Lower leg skin (tissue), 3 donors: ENCODE measurements around the gene CD69.

Source experiments
- POLR2A ChIP-seq, 2 donors: fragments of 450-650 bp; IDR thresholded peaks; one replicate each; pipeline ENCODE4 v1.6.1; 2016 to 2017; ENCODE audit warnings: antibody characterized with exemption in 2 of 2, mild to moderate bottlenecking in 1 of 2, moderate library complexity in 1 of 2
- TF ChIP-seq, protein P1 (sequence below), 3 donors: fragments of 450-650 bp; IDR thresholded peaks; one replicate each; pipeline ENCODE4 v1.5.1; 2016; ENCODE audit warnings: antibody characterized with exemption in 3 of 3, mild to moderate bottlenecking in 3 of 3, moderate library complexity in 2 of 3

DNA sequence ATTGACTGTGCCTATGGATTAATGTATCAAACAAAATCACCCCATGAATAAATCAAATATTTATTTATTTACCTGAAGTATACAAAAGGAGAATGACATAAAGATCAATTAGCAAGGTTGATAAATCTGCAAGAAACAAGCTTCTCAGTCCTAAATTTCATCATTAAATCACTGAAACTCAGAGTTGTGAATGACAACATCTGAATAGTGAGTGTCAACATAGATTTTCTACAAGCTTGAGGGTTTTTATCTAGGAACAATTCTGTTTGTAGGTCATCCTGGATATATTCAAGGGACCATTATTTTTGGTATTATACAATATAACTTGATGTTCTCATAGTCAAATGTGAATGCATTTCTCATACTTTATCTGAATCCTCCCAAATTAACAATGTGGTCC is 49.2 kb upstream of the CD69 start:
- no peak for TF ChIP-seq POLR2A (IDR thresholded peaks at IDR 0.05)
- TF ChIP-seq, protein P1, sequence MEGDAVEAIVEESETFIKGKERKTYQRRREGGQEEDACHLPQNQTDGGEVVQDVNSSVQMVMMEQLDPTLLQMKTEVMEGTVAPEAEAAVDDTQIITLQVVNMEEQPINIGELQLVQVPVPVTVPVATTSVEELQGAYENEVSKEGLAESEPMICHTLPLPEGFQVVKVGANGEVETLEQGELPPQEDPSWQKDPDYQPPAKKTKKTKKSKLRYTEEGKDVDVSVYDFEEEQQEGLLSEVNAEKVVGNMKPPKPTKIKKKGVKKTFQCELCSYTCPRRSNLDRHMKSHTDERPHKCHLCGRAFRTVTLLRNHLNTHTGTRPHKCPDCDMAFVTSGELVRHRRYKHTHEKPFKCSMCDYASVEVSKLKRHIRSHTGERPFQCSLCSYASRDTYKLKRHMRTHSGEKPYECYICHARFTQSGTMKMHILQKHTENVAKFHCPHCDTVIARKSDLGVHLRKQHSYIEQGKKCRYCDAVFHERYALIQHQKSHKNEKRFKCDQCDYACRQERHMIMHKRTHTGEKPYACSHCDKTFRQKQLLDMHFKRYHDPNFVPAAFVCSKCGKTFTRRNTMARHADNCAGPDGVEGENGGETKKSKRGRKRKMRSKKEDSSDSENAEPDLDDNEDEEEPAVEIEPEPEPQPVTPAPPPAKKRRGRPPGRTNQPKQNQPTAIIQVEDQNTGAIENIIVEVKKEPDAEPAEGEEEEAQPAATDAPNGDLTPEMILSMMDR (IDR thresholded peaks at IDR 0.05) = no peak
